WTC11 (cell line): ENCODE results near the gene POLA1. TPM values are rescaled to one million over a fixed set of nuclear protein-coding genes. Genes with fewer than 3 reads are reported as not detected.

Source experiments
- ATAC-seq: fragments of 200-7000 bp; cut with Tn5 transposase; 2 replicates; pipeline ENCODE4 v1.10.0; 2021; ENCODE audit warnings: mild to moderate bottlenecking, moderate library complexity
- CTCF ChIA-PET: fragments of 300-600 bp; sonication (Branson Sonifier 250); formaldehyde crosslinking; loops from one replicate; lab custom pipeline; 2021; ENCODE audit warnings: antibody characterized with exemption; lab: Charles Lee
- POLR2A ChIA-PET: fragments of 350-600 bp; sonication (Branson Sonifier 250); formaldehyde crosslinking; loops from one replicate; lab custom pipeline; 2021; ENCODE audit warnings: antibody characterized with exemption; lab: Charles Lee
- DNase-seq: peaks from one replicate; pipeline ENCODE4 v3.0.0; 2021; ENCODE audit warnings: low spot score
- H3K27ac Mint-ChIP-seq: 2 replicates; pipeline ENCODE4 v1.8.0; 2021; ENCODE audit warnings: mixed read lengths
- H3K27me3 Mint-ChIP-seq: 2 replicates; pipeline ENCODE4 v1.8.0; 2021; ENCODE audit warnings: low read depth, mild to moderate bottlenecking, moderate library complexity, mixed read lengths
- H3K36me3 Mint-ChIP-seq: 2 replicates; pipeline ENCODE4 v1.8.0; 2021; ENCODE audit warnings: mixed read lengths
- H3K4me1 Mint-ChIP-seq: 2 replicates; pipeline ENCODE4 v1.8.0; 2022; ENCODE audit warnings: mixed read lengths
- H3K4me3 Mint-ChIP-seq: 2 replicates; pipeline ENCODE4 v1.8.0; 2021; ENCODE audit warnings: mild to moderate bottlenecking, moderate library complexity, mixed read lengths
- H3K9me3 Mint-ChIP-seq: 2 replicates; pipeline ENCODE4 v1.8.0; 2021; ENCODE audit warnings: mixed read lengths
- AR ChIP-seq: fragments of 250-450 bp; sonication (Bioruptor Pico); IDR thresholded peaks from 2 replicates; pipeline ENCODE4 v1.9.0; 2021; ENCODE audit warnings: mild to moderate bottlenecking
- ELF4 ChIP-seq: sonication (generic); formaldehyde crosslinking; IDR thresholded peaks from 2 replicates; pipeline ENCODE4 v1.8.1; 2022; ENCODE audit warnings: low read depth, mild to moderate bottlenecking, moderate library complexity, missing genetic modification reagents
- FOXP1 ChIP-seq: sonication (generic); formaldehyde crosslinking; IDR thresholded peaks from 2 replicates; pipeline ENCODE4 v1.8.0; 2022; ENCODE audit warnings: missing genetic modification reagents, mild to moderate bottlenecking, moderate library complexity, borderline replicate concordance
- KAT7 ChIP-seq: sonication (generic); formaldehyde crosslinking; IDR thresholded peaks from 2 replicates; pipeline ENCODE4 v1.8.1; 2023; ENCODE audit warnings: missing genetic modification reagents, mild to moderate bottlenecking, borderline replicate concordance
- MXD4 ChIP-seq: fragments of 250-450 bp; sonication (Bioruptor Pico); IDR thresholded peaks from 2 replicates; pipeline ENCODE4 v1.8.0; 2021; ENCODE audit warnings: mild to moderate bottlenecking, moderate library complexity, borderline replicate concordance
- NR1H2 ChIP-seq: sonication (generic); formaldehyde crosslinking; IDR thresholded peaks from 2 replicates; pipeline ENCODE4 v1.9.0; 2021; ENCODE audit warnings: mild to moderate bottlenecking, moderate library complexity, missing genetic modification reagents
- TEAD4 ChIP-seq: sonication (generic); formaldehyde crosslinking; IDR thresholded peaks from 2 replicates; pipeline ENCODE4 v1.8.0; 2022; ENCODE audit warnings: mild to moderate bottlenecking, missing genetic modification reagents
- ZNF396 ChIP-seq: fragments of 250-450 bp; sonication (Bioruptor Pico); IDR thresholded peaks from 2 replicates; pipeline ENCODE4 v1.8.0; 2021; ENCODE audit warnings: mild to moderate bottlenecking, moderate library complexity, borderline replicate concordance
- ZNF532 ChIP-seq: fragments of 250-450 bp; sonication (Bioruptor Pico); IDR thresholded peaks from 2 replicates; pipeline ENCODE4 v1.9.0; 2021; ENCODE audit warnings: mild to moderate bottlenecking, borderline replicate concordance
- ZSCAN18 ChIP-seq: fragments of 250-450 bp; sonication (Bioruptor Pico); IDR thresholded peaks from 2 replicates; pipeline ENCODE4 v2.1.2; 2022; ENCODE audit warnings: mild to moderate bottlenecking, moderate library complexity
- total RNA-seq: library from RNA; stranded (reverse); gene quantifications from 3 replicates; pipeline ENCODE4 v1.2.3, GENCODE V29; 2021
- TF ChIP-seq, protein P1 (sequence below): sonication (generic); formaldehyde crosslinking; IDR thresholded peaks from 2 replicates; pipeline ENCODE4 v1.8.1; 2022; ENCODE audit warnings: low read depth, mild to moderate bottlenecking, moderate library complexity, missing genetic modification reagents, borderline replicate concordance
- TF ChIP-seq, protein P2 (sequence below): fragments of 200-600 bp; IDR thresholded peaks from 2 replicates; pipeline ENCODE4 v1.8.0; 2022; ENCODE audit warnings: antibody characterized with exemption
- TF ChIP-seq, protein P3 (sequence below): sonication (generic); formaldehyde crosslinking; IDR thresholded peaks from 2 replicates; pipeline ENCODE4 v1.8.0; 2023; ENCODE audit warnings: missing genetic modification reagents, mild to moderate bottlenecking, borderline replicate concordance

The POLA1 gene
- total RNA-seq, 1 experiment from 2014 or later: 29.9 TPM

GRCh38 chrX:24954732-24955131, 261.0 kb downstream of the POLA1 start:
- DNase-seq (no peak), ATAC-seq (no peak)
- POLR2A ChIA-PET: interaction anchor here (0.7 kb wide), 1 partner anchor 671 kb away, joined by 3 read pairs; no protein-coding TSS in a partner anchor
- H3K36me3 Mint-ChIP-seq: no peaks in the 10 kb centered on the region
- peaks cover 30% of the 10 kb centered on the region for H3K4me1 Mint-ChIP-seq
- no peak overlapping the region for H3K4me3 Mint-ChIP-seq
- TF ChIP-seq MXD4 (CRISPR knock-in tag) (no peak), ELF4 (CRISPR knock-in tag) (no peak), ZNF532 (CRISPR knock-in tag) (no peak), TEAD4 (CRISPR knock-in tag) (no peak), AR (CRISPR knock-in tag) (no peak)
- TF ChIP-seq, protein P1, sequence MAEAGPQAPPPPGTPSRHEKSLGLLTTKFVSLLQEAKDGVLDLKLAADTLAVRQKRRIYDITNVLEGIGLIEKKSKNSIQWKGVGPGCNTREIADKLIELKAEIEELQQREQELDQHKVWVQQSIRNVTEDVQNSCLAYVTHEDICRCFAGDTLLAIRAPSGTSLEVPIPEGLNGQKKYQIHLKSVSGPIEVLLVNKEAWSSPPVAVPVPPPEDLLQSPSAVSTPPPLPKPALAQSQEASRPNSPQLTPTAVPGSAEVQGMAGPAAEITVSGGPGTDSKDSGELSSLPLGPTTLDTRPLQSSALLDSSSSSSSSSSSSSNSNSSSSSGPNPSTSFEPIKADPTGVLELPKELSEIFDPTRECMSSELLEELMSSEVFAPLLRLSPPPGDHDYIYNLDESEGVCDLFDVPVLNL (CRISPR knock-in tag): no peak
- TF ChIP-seq, all 79 proteins: peak for 0
- CTCF ChIA-PET: interaction anchor here (2.0 kb wide), 1 partner anchor 116 kb away, joined by 4 read pairs; no protein-coding TSS in a partner anchor
- Mint-ChIP-seq H3K27me3 (no peaks in the 10 kb centered on the region), H3K9me3 (no peaks in the 10 kb centered on the region), H3K27ac (no peak overlapping the region)

GRCh38 chrX:24955372-24955930, 261.7 kb downstream of the POLA1 start:
- Mint-ChIP-seq H3K9me3 (no peaks in the 10 kb centered on the region), H3K36me3 (no peaks in the 10 kb centered on the region), H3K4me1 (peaks cover 30% of the 10 kb centered on the region), H3K4me3 (no peak overlapping the region), H3K27ac (no peak overlapping the region), H3K27me3 (no peaks in the 10 kb centered on the region)
- no peak for ATAC-seq
- TF ChIP-seq ZSCAN18 (CRISPR knock-in tag) (no peak), ZNF396 (CRISPR knock-in tag) (no peak), KAT7 (no peak), NR1H2 (CRISPR knock-in tag) (no peak), FOXP1 (CRISPR knock-in tag) (no peak)
- TF ChIP-seq, protein P2, sequence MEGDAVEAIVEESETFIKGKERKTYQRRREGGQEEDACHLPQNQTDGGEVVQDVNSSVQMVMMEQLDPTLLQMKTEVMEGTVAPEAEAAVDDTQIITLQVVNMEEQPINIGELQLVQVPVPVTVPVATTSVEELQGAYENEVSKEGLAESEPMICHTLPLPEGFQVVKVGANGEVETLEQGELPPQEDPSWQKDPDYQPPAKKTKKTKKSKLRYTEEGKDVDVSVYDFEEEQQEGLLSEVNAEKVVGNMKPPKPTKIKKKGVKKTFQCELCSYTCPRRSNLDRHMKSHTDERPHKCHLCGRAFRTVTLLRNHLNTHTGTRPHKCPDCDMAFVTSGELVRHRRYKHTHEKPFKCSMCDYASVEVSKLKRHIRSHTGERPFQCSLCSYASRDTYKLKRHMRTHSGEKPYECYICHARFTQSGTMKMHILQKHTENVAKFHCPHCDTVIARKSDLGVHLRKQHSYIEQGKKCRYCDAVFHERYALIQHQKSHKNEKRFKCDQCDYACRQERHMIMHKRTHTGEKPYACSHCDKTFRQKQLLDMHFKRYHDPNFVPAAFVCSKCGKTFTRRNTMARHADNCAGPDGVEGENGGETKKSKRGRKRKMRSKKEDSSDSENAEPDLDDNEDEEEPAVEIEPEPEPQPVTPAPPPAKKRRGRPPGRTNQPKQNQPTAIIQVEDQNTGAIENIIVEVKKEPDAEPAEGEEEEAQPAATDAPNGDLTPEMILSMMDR: no peak
- TF ChIP-seq, protein P3, sequence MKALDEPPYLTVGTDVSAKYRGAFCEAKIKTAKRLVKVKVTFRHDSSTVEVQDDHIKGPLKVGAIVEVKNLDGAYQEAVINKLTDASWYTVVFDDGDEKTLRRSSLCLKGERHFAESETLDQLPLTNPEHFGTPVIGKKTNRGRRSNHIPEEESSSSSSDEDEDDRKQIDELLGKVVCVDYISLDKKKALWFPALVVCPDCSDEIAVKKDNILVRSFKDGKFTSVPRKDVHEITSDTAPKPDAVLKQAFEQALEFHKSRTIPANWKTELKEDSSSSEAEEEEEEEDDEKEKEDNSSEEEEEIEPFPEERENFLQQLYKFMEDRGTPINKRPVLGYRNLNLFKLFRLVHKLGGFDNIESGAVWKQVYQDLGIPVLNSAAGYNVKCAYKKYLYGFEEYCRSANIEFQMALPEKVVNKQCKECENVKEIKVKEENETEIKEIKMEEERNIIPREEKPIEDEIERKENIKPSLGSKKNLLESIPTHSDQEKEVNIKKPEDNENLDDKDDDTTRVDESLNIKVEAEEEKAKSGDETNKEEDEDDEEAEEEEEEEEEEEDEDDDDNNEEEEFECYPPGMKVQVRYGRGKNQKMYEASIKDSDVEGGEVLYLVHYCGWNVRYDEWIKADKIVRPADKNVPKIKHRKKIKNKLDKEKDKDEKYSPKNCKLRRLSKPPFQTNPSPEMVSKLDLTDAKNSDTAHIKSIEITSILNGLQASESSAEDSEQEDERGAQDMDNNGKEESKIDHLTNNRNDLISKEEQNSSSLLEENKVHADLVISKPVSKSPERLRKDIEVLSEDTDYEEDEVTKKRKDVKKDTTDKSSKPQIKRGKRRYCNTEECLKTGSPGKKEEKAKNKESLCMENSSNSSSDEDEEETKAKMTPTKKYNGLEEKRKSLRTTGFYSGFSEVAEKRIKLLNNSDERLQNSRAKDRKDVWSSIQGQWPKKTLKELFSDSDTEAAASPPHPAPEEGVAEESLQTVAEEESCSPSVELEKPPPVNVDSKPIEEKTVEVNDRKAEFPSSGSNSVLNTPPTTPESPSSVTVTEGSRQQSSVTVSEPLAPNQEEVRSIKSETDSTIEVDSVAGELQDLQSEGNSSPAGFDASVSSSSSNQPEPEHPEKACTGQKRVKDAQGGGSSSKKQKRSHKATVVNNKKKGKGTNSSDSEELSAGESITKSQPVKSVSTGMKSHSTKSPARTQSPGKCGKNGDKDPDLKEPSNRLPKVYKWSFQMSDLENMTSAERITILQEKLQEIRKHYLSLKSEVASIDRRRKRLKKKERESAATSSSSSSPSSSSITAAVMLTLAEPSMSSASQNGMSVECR (CRISPR knock-in tag): no peak
- ChIA-PET CTCF (interaction anchor here (2.0 kb wide), 1 partner anchor 117 kb away, joined by 4 read pairs; no protein-coding TSS in a partner anchor), POLR2A (no interaction called here)
- DNase-seq: no peak
